Esophagus muscularis mucosa (tissue), 4 donors: ENCODE data around the gene FGFR1OP2. TPM values are rescaled to one million over a fixed set of nuclear protein-coding genes. Genes with fewer than 3 reads are reported as not detected.

ENCODE experiments used
- DNase-seq: peaks from one replicate; pipeline ENCODE4 v3.0.0-alpha.2; 2017; ENCODE audit errors: extremely low spot score
- H3K27ac ChIP-seq, 4 donors: fragments of 200-600 bp; sonication (generic); replicated peaks in 1 of 4; 1 replicate in 3 of 4; 2 replicates in 1 of 4; pipeline ENCODE4 v1.5.1; 2016 to 2019; ENCODE audit warnings: mild to moderate bottlenecking in 1 of 4
- H3K27me3 ChIP-seq, 4 donors: fragments of 200-600 bp; sonication (generic); one replicate each; pipeline versions ENCODE4 v1.5.1 to v1.6.0; 2016 to 2019
- H3K36me3 ChIP-seq, 4 donors: fragments of 200-600 bp; sonication (generic); one replicate each; pipeline ENCODE4 v1.5.1; 2016 to 2019
- H3K4me1 ChIP-seq, 4 donors: fragments of 200-600 bp; sonication (generic); one replicate each; pipeline ENCODE4 v1.5.1; 2016 to 2019
- H3K4me3 ChIP-seq, 4 donors: fragments of 200-600 bp; sonication (generic); 1 replicate in 2 of 4; 2 replicates in 2 of 4; pipeline ENCODE4 v1.5.1; 2016 to 2019; ENCODE audit warnings: mild to moderate bottlenecking in 4 of 4, moderate library complexity in 1 of 4
- H3K9me3 ChIP-seq, 4 donors: fragments of 200-600 bp; sonication (generic); 1 replicate in 3 of 4; 2 replicates in 1 of 4; pipeline ENCODE4 v1.5.1; 2016 to 2019
- EP300 ChIP-seq: sonication (generic); formaldehyde crosslinking; IDR thresholded peaks from one replicate; pipeline ENCODE4 v1.6.1; 2017; ENCODE audit warnings: antibody characterized with exemption
- POLR2A ChIP-seq: fragments of 450-650 bp; IDR thresholded peaks from one replicate; pipeline ENCODE4 v1.6.1; 2017; ENCODE audit warnings: antibody characterized with exemption, moderate library complexity, mild to moderate bottlenecking, low read depth
- POLR2AphosphoS5 ChIP-seq, 2 donors: sonication (generic); formaldehyde crosslinking; IDR thresholded peaks; one replicate each; pipeline ENCODE4 v1.6.1; 2017; ENCODE audit warnings: antibody characterized with exemption in 2 of 2
- WGBS: methylation state at CpG from one replicate; pipeline ENCODE4 v1.1.5; 2018; 5-methylcytosine and 5-hydroxymethylcytosine counted together
- intact Hi-C: fragments of 100-400 bp; cut with DNase I; formaldehyde crosslinking; loops from one replicate; pipeline ENCODE4 v1.15.1; 2023
- total RNA-seq, 4 donors: library from RNA; depleted of rRNA; stranded (reverse); fragments of >200 nt; gene quantifications; one replicate each; pipeline versions ENCODE4 v1.1.0 to v1.2.1, GENCODE V29; 2016
- TF ChIP-seq, protein P1 (sequence below), 3 experiments: fragments of 200-600 bp in 2 of 3; fragments of 450-650 bp in 1 of 3; sonication (generic) in 2 of 3; IDR thresholded peaks; one replicate each; pipeline ENCODE4 v1.5.1; 2017 to 2019; ENCODE audit warnings: antibody characterized with exemption in 3 of 3, mild to moderate bottlenecking in 2 of 3, moderate library complexity in 1 of 3

Gene FGFR1OP2
- total RNA-seq, 4 donors from 2014 or later, result 52.7 to 65.9 (median 59.4) TPM

DNA sequence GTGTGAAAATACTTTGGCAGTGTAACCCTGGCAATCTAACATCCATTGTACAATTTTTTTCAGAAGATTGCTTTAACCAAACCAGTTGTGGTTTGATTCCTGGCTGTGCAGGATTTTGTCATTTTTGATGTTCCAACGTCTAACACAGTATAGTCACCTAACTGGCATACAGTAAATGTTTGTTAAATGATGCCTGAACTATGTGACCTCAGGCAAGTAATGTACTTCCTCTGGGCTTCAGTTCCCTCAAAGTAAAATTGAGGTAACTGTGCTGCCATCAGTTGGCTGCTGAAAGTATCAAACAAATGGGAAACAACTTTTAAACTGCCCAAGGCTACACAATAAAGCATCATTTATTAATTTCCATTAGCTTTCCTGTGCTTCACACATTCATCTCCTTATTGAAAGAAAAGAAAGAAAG is 71.6 kb downstream of the FGFR1OP2 start:
- H3K4me1 ChIP-seq, result peaks cover 18 to 63% (median 52%) of the 10 kb centered on the region in 4 donors
- H3K4me3 ChIP-seq, result no peak overlapping the region
- H3K9me3 ChIP-seq, result no peaks in the 10 kb centered on the region
- no peak overlapping the region for H3K27ac ChIP-seq
- intact Hi-C loops, result loop anchor here (5.0 to 10.0 kb wide), 3 partner anchors 73 to 297 kb away; partner anchors contain the start of genes FGFR1OP2 and INTS13
- H3K36me3 ChIP-seq, result no peaks in the 10 kb centered on the region
- 35% methylated on average over 1 of the region's 1 CpG for WGBS
- H3K27me3 ChIP-seq, result no peaks in the 10 kb centered on the region
- TF ChIP-seq POLR2AphosphoS5 (IDR thresholded peaks at IDR 0.05) (no peak), POLR2A (no peak), EP300 (no peak)
- TF ChIP-seq, protein P1, sequence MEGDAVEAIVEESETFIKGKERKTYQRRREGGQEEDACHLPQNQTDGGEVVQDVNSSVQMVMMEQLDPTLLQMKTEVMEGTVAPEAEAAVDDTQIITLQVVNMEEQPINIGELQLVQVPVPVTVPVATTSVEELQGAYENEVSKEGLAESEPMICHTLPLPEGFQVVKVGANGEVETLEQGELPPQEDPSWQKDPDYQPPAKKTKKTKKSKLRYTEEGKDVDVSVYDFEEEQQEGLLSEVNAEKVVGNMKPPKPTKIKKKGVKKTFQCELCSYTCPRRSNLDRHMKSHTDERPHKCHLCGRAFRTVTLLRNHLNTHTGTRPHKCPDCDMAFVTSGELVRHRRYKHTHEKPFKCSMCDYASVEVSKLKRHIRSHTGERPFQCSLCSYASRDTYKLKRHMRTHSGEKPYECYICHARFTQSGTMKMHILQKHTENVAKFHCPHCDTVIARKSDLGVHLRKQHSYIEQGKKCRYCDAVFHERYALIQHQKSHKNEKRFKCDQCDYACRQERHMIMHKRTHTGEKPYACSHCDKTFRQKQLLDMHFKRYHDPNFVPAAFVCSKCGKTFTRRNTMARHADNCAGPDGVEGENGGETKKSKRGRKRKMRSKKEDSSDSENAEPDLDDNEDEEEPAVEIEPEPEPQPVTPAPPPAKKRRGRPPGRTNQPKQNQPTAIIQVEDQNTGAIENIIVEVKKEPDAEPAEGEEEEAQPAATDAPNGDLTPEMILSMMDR (IDR thresholded peaks at IDR 0.05), result no peak
- DNase-seq, result no peak

DNA sequence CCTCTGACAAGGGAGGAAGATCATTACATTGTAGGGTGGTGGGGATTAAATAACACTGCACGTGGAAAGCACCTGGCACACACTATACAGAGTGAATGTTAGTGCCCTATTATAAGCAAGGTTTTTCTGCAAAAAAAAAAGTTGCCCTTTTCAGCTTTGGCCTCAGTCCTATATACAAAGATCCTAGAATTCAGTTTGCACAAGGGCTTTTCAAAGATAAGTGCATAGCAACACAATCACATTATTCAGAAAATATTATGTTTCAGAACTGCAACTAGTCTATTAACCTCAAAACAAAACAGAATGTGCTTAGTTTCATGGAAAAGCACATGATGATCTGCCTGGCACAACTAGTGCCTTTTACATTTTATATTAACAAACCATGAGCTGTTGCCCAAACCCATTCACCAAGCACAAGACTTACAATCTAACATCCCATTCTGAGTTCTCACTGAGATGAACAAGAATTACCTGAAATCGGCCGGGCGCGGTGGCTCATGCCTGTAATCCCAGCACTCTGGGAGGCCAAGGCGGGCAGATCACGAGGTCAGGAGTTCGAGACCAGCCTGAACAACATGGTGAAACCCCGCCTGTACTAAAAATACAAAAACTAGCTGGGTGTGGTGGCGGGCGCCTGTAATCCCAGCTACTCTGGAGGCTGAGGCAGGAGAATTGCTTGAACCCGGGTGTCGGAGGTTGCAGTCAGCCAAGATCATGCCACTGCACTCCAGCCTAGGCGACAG is 74.1 kb downstream of the FGFR1OP2 start:
- TF ChIP-seq EP300 (no peak), POLR2AphosphoS5 (IDR thresholded peaks at IDR 0.05) (peak in 1 of 2 donors; percentile 14)
- intact Hi-C loops, result loop anchor here (5.0 to 10.0 kb wide), 3 partner anchors 75 to 295 kb away; partner anchors contain the start of genes FGFR1OP2 and INTS13
- H3K27me3 ChIP-seq, result no peaks in the 10 kb centered on the region
- 84% methylated on average over 14 of the region's 14 CpGs for WGBS
- H3K4me3 ChIP-seq, result peak overlapping the region in 1 of 4 donors; percentile 1
- H3K36me3 ChIP-seq, result no peaks in the 10 kb centered on the region
- H3K9me3 ChIP-seq, result no peaks in the 10 kb centered on the region
- peak; percentile 34 for DNase-seq
- peak overlapping the region; percentile 86 to 92 (median 88) for H3K27ac ChIP-seq
- peaks cover 18 to 61% (median 46%) of the 10 kb centered on the region in 4 donors for H3K4me1 ChIP-seq

DNA sequence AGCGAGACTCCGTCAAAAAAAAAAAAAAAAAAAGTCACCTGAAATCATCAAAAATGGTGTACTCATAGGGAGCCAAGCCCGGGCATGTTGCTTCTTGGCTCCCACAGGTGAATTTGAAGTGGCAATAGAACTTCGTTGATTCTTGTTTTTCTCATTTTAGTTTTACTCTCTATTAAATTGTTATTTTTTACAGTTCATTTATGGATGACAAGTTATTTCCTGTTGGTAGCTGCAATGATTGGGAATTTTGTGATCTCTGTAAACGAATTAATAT is 74.6 kb downstream of the FGFR1OP2 start:
- H3K4me3 ChIP-seq, result peak overlapping the region in 3 of 4 donors; percentile 82 to 95 (median 91)
- intact Hi-C loops, result loop anchor here (5.0 to 10.0 kb wide), 3 partner anchors 76 to 294 kb away; partner anchors contain the start of genes FGFR1OP2 and INTS13
- WGBS, result 78% methylated on average over 5 of the region's 5 CpGs
- H3K9me3 ChIP-seq, result no peaks in the 10 kb centered on the region
- H3K4me1 ChIP-seq, result peaks cover 18 to 57% (median 46%) of the 10 kb centered on the region in 4 donors
- no peaks in the 10 kb centered on the region for H3K27me3 ChIP-seq
- H3K27ac ChIP-seq, result peak overlapping the region; percentile 86 to 92 (median 88)
- DNase-seq, result no peak
- H3K36me3 ChIP-seq, result no peaks in the 10 kb centered on the region
- TF ChIP-seq POLR2AphosphoS5 (IDR thresholded peaks at IDR 0.05), result no peak
- TF ChIP-seq POLR2A, result no peak
- TF ChIP-seq, protein P1 (IDR thresholded peaks at IDR 0.05), result no peak

DNA sequence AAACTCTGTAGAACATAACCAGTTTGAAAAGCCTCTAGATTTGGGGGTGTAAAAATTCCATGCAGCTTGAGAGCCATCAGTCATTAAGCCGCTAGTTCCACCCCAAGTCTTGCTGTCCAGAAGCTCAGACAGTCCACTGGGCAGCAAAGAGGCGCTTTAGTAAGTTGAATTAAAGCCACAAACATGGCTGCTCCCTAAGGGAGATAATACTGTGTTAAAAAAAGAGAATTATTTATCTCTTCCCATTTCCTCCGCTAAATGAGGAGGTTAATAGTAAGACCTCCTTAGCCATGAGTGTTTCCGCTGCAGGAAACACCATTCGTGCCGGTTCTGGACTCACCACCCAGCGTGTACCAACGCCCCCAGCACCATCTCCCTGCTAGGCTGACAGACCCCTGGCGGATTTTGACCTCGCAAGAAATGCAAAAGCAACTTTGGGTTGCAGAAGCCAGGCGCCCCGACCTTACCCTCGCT is 75.4 kb downstream of the FGFR1OP2 start:
- no peaks in the 10 kb centered on the region for H3K36me3 ChIP-seq
- H3K4me3 ChIP-seq, result peak overlapping the region; percentile 82 to 95 (median 92)
- intact Hi-C loops, result loop anchor here (5.0 to 10.0 kb wide), 3 partner anchors 76 to 294 kb away; partner anchors contain the start of genes FGFR1OP2 and INTS13
- H3K27me3 ChIP-seq, result no peaks in the 10 kb centered on the region
- peak overlapping the region; percentile 86 to 92 (median 88) for H3K27ac ChIP-seq
- 0% methylated on average over 13 of the region's 13 CpGs for WGBS
- DNase-seq, result no peak
- H3K4me1 ChIP-seq, result peaks cover 18 to 57% (median 46%) of the 10 kb centered on the region in 4 donors
- H3K9me3 ChIP-seq, result no peaks in the 10 kb centered on the region
- no peak for TF ChIP-seq POLR2A
- TF ChIP-seq, protein P1 (IDR thresholded peaks at IDR 0.05), result no peak
- TF ChIP-seq EP300, result no peak
- TF ChIP-seq POLR2AphosphoS5 (IDR thresholded peaks at IDR 0.05), result no peak

DNA sequence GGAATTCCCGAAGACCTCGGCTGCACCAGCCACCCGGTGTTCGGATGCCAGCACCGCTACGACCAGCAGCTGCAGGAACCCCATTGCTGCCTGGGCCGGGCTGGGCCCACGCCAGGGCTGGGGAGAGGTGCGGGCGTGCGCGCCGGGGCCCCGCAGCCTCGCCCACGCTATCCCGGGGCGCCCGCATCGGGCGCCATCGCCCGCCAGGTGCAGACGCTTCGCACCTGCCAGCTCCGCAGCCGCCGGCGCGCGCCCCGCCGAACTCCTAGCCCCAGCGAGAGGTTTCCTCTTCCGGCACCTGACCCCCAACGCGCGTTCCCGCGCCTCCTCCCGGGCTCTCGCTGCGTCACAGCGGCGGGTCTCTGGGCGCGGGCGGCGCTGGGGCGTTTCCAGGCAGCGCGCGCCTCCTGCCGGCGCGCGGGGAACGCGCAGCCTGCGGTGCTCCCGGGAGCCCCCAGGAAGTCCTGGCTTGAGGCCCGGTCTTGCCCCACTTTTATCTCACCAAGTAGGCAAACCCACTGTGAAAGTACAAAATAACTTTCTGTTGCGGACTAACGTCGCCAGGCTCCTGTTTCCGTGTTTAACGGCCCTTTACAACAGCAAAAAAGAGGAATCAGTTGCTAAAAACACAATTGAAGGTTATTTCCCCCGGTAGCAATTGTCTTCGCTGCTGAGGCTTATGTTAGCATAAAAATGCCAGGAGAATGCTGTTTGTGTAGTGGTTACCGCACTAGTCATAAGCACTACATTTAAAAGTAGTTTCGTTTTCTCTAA is 76.0 kb downstream of the FGFR1OP2 start, which contains the start of gene TM7SF3:
Gene TM7SF3 (minus strand): TSS at position 300 of the 774 bp plus-strand sequence. CDS start 216 bp downstream, at position 84.
- 1% methylated on average over 18 of the region's 71 CpGs for WGBS
- DNase-seq, result peak; percentile 95
- no peaks in the 10 kb centered on the region for H3K36me3 ChIP-seq
- intact Hi-C loops, result loop anchor here (5.0 to 10.0 kb wide), 3 partner anchors 77 to 293 kb away; partner anchors contain the start of genes FGFR1OP2 and INTS13
- peak within 1 kb of the TSS; percentile 86 to 92 (median 88) for H3K27ac ChIP-seq
- no peaks in the 10 kb centered on the region for H3K9me3 ChIP-seq
- TF ChIP-seq, protein P1 (IDR thresholded peaks at IDR 0.05), result peak; percentile 95 to 99 (median 98)
- TF ChIP-seq POLR2AphosphoS5 (IDR thresholded peaks at IDR 0.05) (peak; percentile 82 to 91), EP300 (no peak), POLR2A (no peak)
- H3K27me3 ChIP-seq, result no peaks in the 10 kb centered on the region
- H3K4me1 ChIP-seq, result peaks cover 18 to 57% (median 46%) of the 10 kb centered on the region in 4 donors
- peak within 1 kb of the TSS; percentile 82 to 95 (median 92) for H3K4me3 ChIP-seq
